Measurements from ENCODE around the gene INPP5A. TPM values are rescaled to one million over a fixed set of nuclear protein-coding genes. Genes with fewer than 3 reads are reported as not detected.

The INPP5A gene
- total RNA-seq, 1 experiment from 2014 or later = 12.3 TPM

DNA sequence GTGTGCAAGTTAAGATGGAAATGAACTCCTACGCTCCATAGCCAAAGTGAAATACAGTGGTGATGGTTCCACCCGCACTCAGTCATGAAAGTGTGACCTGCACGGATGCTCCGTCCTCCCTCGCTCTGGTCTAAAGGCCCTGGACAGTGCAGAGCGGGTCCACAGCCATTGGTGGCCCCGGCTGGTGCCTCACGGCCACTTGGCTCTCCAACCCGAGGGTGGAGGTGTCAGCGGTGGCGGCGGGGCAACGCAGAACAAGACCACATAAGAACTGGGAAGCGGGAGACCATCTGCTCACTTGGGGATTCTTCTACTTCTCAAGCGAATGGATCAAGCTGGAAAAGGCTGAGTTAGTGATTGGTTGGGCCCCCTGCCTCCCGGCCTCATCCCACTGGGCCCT is 187.6 kb downstream of the INPP5A start:
- TF ChIP-seq ZFX (IDR thresholded peaks at IDR 0.05) = no peak
- no peak for TF ChIP-seq POLR2AphosphoS5 (IDR thresholded peaks at IDR 0.05; ENCODE audit: low read depth, low read length)
- no peak for TF ChIP-seq SIN3A (IDR thresholded peaks at IDR 0.05; ENCODE audit: low read depth)
- TF ChIP-seq SP1 (IDR thresholded peaks at IDR 0.05; ENCODE audit: low read depth) = no peak
- no peak overlapping the region for H3K27ac ChIP-seq (ENCODE audit: low read depth, low read length)
- H3K9ac ChIP-seq (ENCODE audit: low read length) = no peak overlapping the region
- no peak overlapping the region for H2AFZ ChIP-seq (ENCODE audit: low read depth, low read length, poor library complexity, severe bottlenecking)
- ATAC-seq (no peak), DNase-seq (ENCODE audit: low read depth, low spot score) (no peak)
- no peaks in the 10 kb centered on the region for H3K4me1 ChIP-seq (ENCODE audit: control insufficient read depth in 1 of 2, insufficient read depth in 2 of 2, low read length in 2 of 2)
- intact Hi-C loops (cut with micrococcal nuclease) = no loop called here
- ChIA-PET CTCF (no interaction called here), RAD21 (ENCODE audit: low non-redundant PET in 1 of 2, low total read pairs in 2 of 2, uncharacterized antibody in 2 of 2, unreplicated experiment in 2 of 2) (no interaction called here), POLR2A (no interaction called here)
- no peaks in the 10 kb centered on the region for H4K20me1 ChIP-seq (ENCODE audit: insufficient read depth)
- no peaks in the 10 kb centered on the region for H3K9me3 ChIP-seq (ENCODE audit: control insufficient read depth in 1 of 2, insufficient read depth in 1 of 2, low read depth in 1 of 2, low read length in 2 of 2)
- H3K4me2 ChIP-seq (ENCODE audit: low read length) = no peak overlapping the region
- no peaks in the 10 kb centered on the region for H3K27me3 ChIP-seq (ENCODE audit: insufficient read depth, low read length)
- no TSS peak for BruUV-seq (replicated peaks)
- H3K9me2 ChIP-seq (ENCODE audit: insufficient read depth) = no peaks in the 10 kb centered on the region
- no peak overlapping the region for H3K4me3 ChIP-seq (replicated peaks in 1 of 2; ENCODE audit: low read depth in 1 of 2, low read length in 2 of 2)
- H3K36me3 ChIP-seq (ENCODE audit: control insufficient read depth in 1 of 2, insufficient read depth in 2 of 2, low read length in 2 of 2) = no peaks in the 10 kb centered on the region
- no peaks in the 10 kb centered on the region for H3K79me2 ChIP-seq (ENCODE audit: insufficient read depth, low read length)

- Histone ChIP-seq H3K4me2 (ENCODE audit: low read length) (no peak overlapping the region), H3K27me3 (ENCODE audit: insufficient read depth, low read length) (no peaks in the 10 kb centered on the region), H3K9me3 (ENCODE audit: control insufficient read depth in 1 of 2, insufficient read depth in 1 of 2, low read depth in 1 of 2, low read length in 2 of 2) (no peaks in the 10 kb centered on the region), H2AFZ (ENCODE audit: low read depth, low read length, poor library complexity, severe bottlenecking) (no peak overlapping the region), H3K27ac (ENCODE audit: low read depth, low read length) (no peak overlapping the region), H3K79me2 (ENCODE audit: insufficient read depth, low read length) (no peaks in the 10 kb centered on the region), H3K4me3 (replicated peaks in 1 of 2; ENCODE audit: low read depth in 1 of 2, low read length in 2 of 2) (no peak overlapping the region), H3K4me1 (ENCODE audit: control insufficient read depth in 1 of 2, insufficient read depth in 2 of 2, low read length in 2 of 2) (no peaks in the 10 kb centered on the region), H4K20me1 (ENCODE audit: insufficient read depth) (no peaks in the 10 kb centered on the region), H3K36me3 (ENCODE audit: control insufficient read depth in 1 of 2, insufficient read depth in 2 of 2, low read length in 2 of 2) (no peaks in the 10 kb centered on the region), H3K9me2 (ENCODE audit: insufficient read depth) (no peaks in the 10 kb centered on the region), H3K9ac (ENCODE audit: low read length) (no peak overlapping the region)
- CTCF ChIA-PET = no interaction called here
- no TSS peak for BruUV-seq (replicated peaks)
- POLR2A ChIA-PET = no interaction called here
- ATAC-seq (no peak), DNase-seq (ENCODE audit: low read depth, low spot score) (no peak)
- TF ChIP-seq MAX (IDR thresholded peaks at IDR 0.05) (no peak), EZH2 (IDR thresholded peaks at IDR 0.05) (no peak), RAD21 (IDR thresholded peaks at IDR 0.05; ENCODE audit: low read depth) (no peak), YY1 (IDR thresholded peaks at IDR 0.05; ENCODE audit: extremely low read depth, insufficient replicate concordance, low read depth, low read length) (no peak), TCF7L2 (IDR thresholded peaks at IDR 0.05; ENCODE audit: borderline replicate concordance, extremely low read depth, insufficient read depth, insufficient read length) (no peak), ZFX (IDR thresholded peaks at IDR 0.05) (no peak), POLR2A (IDR thresholded peaks at IDR 0.05; ENCODE audit: borderline replicate concordance, extremely low read depth, insufficient read depth, insufficient read length) (no peak), SIN3A (IDR thresholded peaks at IDR 0.05; ENCODE audit: low read depth) (no peak), ELF1 (IDR thresholded peaks at IDR 0.05; ENCODE audit: borderline replicate concordance, low read depth) (no peak), FOSL1 (IDR thresholded peaks at IDR 0.05; ENCODE audit: low read depth) (no peak), ATF3 (IDR thresholded peaks at IDR 0.05) (no peak), SRF (IDR thresholded peaks at IDR 0.05; ENCODE audit: low read depth) (no peak), ZNF274 (IDR thresholded peaks at IDR 0.05; ENCODE audit: low read depth, low read length) (no peak), SP1 (IDR thresholded peaks at IDR 0.05; ENCODE audit: low read depth) (no peak), JUND (IDR thresholded peaks at IDR 0.05) (no peak), CEBPB (IDR thresholded peaks at IDR 0.05; ENCODE audit: low read depth) (no peak), CTCF (IDR thresholded peaks at IDR 0.05 in 2 of 3, conservative IDR thresholded peaks at IDR 0.05 in 1 of 3; ENCODE audit: borderline replicate concordance in 1 of 3, insufficient read depth in 1 of 3, low read depth in 2 of 3, low read length in 2 of 3) (no peak), CBX3 (IDR thresholded peaks at IDR 0.05; ENCODE audit: low read depth) (no peak), EGR1 (IDR thresholded peaks at IDR 0.05; ENCODE audit: low read depth) (no peak)
- RAD21 ChIA-PET (ENCODE audit: low non-redundant PET in 1 of 2, low total read pairs in 2 of 2, uncharacterized antibody in 2 of 2, unreplicated experiment in 2 of 2) = no interaction called here
- intact Hi-C loops (cut with micrococcal nuclease) = no loop called here
Measured at GRCh38 chr10:132726194-132726593, 188.6 kb downstream of the INPP5A start.
